Measurements from ENCODE around the gene SNX17. TPM values are rescaled to one million over a fixed set of nuclear protein-coding genes. Genes with fewer than 3 reads are reported as not detected.

SNX17 gene
- total RNA-seq, 4 donors from 2014 or later: 71.6 to 115 (median 102) TPM

- TF ChIP-seq, protein P1, sequence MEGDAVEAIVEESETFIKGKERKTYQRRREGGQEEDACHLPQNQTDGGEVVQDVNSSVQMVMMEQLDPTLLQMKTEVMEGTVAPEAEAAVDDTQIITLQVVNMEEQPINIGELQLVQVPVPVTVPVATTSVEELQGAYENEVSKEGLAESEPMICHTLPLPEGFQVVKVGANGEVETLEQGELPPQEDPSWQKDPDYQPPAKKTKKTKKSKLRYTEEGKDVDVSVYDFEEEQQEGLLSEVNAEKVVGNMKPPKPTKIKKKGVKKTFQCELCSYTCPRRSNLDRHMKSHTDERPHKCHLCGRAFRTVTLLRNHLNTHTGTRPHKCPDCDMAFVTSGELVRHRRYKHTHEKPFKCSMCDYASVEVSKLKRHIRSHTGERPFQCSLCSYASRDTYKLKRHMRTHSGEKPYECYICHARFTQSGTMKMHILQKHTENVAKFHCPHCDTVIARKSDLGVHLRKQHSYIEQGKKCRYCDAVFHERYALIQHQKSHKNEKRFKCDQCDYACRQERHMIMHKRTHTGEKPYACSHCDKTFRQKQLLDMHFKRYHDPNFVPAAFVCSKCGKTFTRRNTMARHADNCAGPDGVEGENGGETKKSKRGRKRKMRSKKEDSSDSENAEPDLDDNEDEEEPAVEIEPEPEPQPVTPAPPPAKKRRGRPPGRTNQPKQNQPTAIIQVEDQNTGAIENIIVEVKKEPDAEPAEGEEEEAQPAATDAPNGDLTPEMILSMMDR (IDR thresholded peaks at IDR 0.05; ENCODE audit: low read depth): no peak
Measured at GRCh38 chr2:27409321-27410073, 39.1 kb downstream of the SNX17 start, which contains the start of gene PPM1G. TSS of gene PPM1G (minus strand) at chr2:27409591. CDS start at chr2:27409422, 169 bp downstream.

DNA sequence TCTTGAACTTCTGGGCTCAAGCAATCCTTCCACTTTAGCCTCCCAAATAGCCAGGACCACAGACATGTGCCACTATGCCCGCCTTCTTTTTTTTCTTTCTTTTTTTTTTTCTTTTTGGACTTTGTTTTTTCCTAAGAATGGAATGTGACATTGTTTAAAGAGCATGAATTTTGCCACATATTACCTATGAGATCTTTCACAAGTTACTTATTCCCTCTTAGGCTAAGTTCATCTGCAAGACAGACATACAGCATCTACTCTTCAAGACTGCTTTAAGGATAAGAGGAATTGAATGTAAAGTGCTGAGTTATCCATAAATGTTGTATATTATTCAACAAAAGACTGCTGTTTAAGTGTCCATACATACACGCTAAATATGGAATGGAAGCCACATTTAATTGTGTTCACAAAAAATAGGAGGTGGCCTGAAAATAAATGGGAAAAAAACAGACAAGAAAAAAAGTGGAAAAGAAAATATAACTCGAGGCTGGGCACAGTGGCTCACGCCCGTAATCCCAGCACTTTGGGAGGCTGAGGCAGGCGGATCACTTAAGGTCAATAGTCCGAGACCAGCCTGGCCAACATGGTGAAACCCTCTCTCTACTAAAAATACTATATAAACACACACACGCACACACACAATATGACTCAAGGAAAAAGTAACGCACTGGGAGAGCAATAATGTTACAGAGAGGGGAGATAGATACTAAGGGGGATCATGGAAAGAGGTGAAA lies 42.2 kb downstream of the SNX17 start:
- TF ChIP-seq, protein P1 (IDR thresholded peaks at IDR 0.05; ENCODE audit: low read depth): no peak

DNA sequence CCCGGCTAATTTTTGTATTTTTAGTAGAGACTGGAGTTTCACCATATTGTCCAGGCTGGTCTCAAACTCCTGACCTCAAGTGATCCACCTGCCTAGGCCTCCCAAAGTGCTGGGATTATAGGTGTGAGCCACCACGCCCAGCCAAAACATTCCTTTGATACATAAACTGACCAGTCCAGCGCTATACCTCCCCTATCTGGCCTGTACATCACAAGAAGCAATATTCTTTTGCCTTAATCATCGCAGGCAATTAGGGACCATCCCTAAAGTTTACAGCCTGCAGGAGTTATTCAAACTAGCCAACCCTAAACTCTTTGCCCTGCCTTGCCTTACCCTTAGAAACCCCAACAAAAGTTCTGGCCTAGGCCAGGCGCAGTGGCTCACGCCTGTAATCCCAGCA lies 45.7 kb downstream of the SNX17 start:
- TF ChIP-seq, protein P1 (IDR thresholded peaks at IDR 0.05; ENCODE audit: low read depth): no peak

GRCh38 chr2:27420996-27421395 lies 50.6 kb downstream of the SNX17 start:
- TF ChIP-seq, protein P1 (IDR thresholded peaks at IDR 0.05; ENCODE audit: low read depth): no peak

DNA sequence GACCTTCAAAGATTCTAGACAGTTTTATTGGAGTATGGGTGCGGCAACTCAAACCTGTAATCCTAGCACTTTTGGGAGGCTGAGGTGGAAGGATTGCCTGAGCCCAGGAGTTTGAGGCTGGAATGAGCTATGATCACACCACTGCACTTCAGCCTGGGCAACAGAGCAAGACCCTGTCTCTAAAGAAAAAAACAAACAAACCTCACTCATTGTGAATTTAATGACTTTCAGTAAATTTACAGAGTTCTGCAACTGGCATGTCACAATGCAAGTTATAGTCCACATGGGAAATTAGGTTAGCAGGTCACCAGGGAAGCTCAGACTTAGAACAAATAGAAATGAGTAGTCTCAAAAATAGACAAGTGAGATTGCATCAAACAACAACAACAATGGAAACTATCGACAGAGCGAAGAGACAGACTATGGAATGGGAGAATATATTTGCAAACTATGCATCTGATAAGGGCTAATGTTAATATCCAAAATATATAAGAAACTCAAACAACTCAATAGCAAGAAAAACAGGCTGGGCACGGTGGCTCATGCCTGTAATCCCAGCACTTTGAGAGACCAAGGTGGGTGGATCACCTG lies 51.3 kb downstream of the SNX17 start:
- TF ChIP-seq, protein P1 (IDR thresholded peaks at IDR 0.05; ENCODE audit: low read depth): no peak

DNA sequence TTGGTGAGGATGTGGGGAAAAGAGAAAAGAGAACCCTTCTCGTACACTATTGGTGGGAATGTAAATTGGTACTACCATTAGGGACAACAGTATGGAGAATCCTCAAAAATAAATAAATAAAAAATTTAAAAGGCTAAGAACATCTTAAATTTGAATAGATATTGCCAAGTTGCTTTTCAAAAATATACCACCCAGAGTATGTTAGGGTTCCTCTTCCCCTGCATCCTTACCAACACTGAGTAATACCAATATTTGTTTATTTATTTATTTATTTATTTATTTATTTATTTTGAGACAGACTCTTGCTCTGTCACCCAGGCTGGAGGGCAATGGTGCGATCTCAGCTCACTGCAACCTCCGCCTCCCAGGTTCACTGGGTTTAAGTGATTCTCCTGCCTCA lies 52.5 kb downstream of the SNX17 start:
- TF ChIP-seq, protein P1 (IDR thresholded peaks at IDR 0.05; ENCODE audit: low read depth): no peak

Other genes with a start within 250 kb of the SNX17 start
- gene ABHD1, start 246.8 kb upstream of the SNX17 start, total RNA-seq: 1 to 10 TPM in 1 of 4 donors, under 1 TPM in 1, not detected in 2; 0.75 to 1.5 TPM
- gene PREB, start 236.0 kb upstream of the SNX17 start, total RNA-seq: 10 to 100 TPM; 43.5 to 63.3 (median 52.4) TPM
- gene PRR30, start 231.2 kb upstream of the SNX17 start, total RNA-seq: not detected
- gene TCF23, start 221.6 kb upstream of the SNX17 start, total RNA-seq: under 1 TPM in 1 of 4 donors, not detected in 3; under 0.01 TPM
- 100 to 1,000 TPM; 169 to 677 (median 199) TPM for gene ATRAID, start 158.6 kb upstream of the SNX17 start, total RNA-seq
- 10 to 100 TPM; 17.2 to 97.8 (median 39.4) TPM for gene SLC5A6, start 158.3 kb upstream of the SNX17 start, total RNA-seq
- gene CAD, start 153.2 kb upstream of the SNX17 start, total RNA-seq: 10 to 100 TPM; 10.2 to 17.3 (median 13.9) TPM
- gene SLC30A3, start 107.6 kb upstream of the SNX17 start, total RNA-seq: not detected
- gene DNAJC5G, start 95.2 kb upstream of the SNX17 start, total RNA-seq: under 1 TPM in 1 of 4 donors, not detected in 3; 0.88 TPM
- gene TRIM54, start 88.2 kb upstream of the SNX17 start, total RNA-seq: under 1 TPM in 1 of 4 donors, not detected in 3; 0.66 TPM
- gene UCN, start 62.2 kb upstream of the SNX17 start, total RNA-seq: 1 to 10 TPM in 3 of 4 donors, not detected in 1; 1.7 to 3.4 (median 2.9) TPM
- 10 to 100 TPM; 56.8 to 88.7 (median 77.1) TPM for gene MPV17, start 47.5 kb upstream of the SNX17 start, total RNA-seq
- 10 to 100 TPM; 28.0 to 43.0 (median 34.0) TPM for gene GTF3C2, start 13.9 kb upstream of the SNX17 start, total RNA-seq
- gene EIF2B4, start 278 bp upstream of the SNX17 start, total RNA-seq: 10 to 100 TPM; 36.4 to 44.2 (median 42.2) TPM
- 10 to 100 TPM in 1 of 4 donors, 1 to 10 TPM in 3; 4.9 to 12.8 (median 8.2) TPM for gene ZNF513, start 10.1 kb downstream of the SNX17 start, total RNA-seq
- 10 to 100 TPM; 28.2 to 51.1 (median 41.4) TPM for gene PPM1G, start 39.0 kb downstream of the SNX17 start, total RNA-seq
- gene NRBP1, start 58.0 kb downstream of the SNX17 start, total RNA-seq: 10 to 100 TPM; 47.4 to 73.3 (median 64.2) TPM
- gene KRTCAP3, start 71.8 kb downstream of the SNX17 start, total RNA-seq: 1 to 10 TPM in 2 of 4 donors, under 1 TPM in 1, not detected in 1; 0.66 to 2.0 (median 1.1) TPM
- 10 to 100 TPM; 21.8 to 33.5 (median 25.5) TPM for gene IFT172, start 119.1 kb downstream of the SNX17 start, total RNA-seq
- 10 to 100 TPM; 39.6 to 65.4 (median 50.9) TPM for gene FNDC4, start 124.6 kb downstream of the SNX17 start, total RNA-seq
- 1 to 10 TPM in 3 of 4 donors, not detected in 1; 1.4 to 2.1 (median 1.5) TPM for gene GCKR, start 126.2 kb downstream of the SNX17 start, total RNA-seq
- gene ZNF512, start 212.4 kb downstream of the SNX17 start, total RNA-seq: 10 to 100 TPM; 17.1 to 24.6 (median 21.9) TPM